Small intestine (tissue), 7 donors: ENCODE measurements around the gene SYNGR2. TPM values are rescaled to one million over a fixed set of nuclear protein-coding genes. Genes with fewer than 3 reads are reported as not detected.

ENCODE experiments used
- DNase-seq, 2 donors: peaks; one replicate each; pipeline versions ENCODE4 v3.0.0 to v3.0.0-alpha.2; 2013
- FAIRE-seq: peaks from 2 replicates; lab custom pipeline; 2012; peaks lifted over from hg19 to GRCh38; lab: Jason Lieb, UNC
- H3K27ac ChIP-seq, 3 donors: one replicate each; pipeline ENCODE4 v1.5.1; 2013; ENCODE audit warnings: low read length in 2 of 3, mild to moderate bottlenecking in 2 of 3, control low read depth in 1 of 3, inconsistent platforms in 1 of 3, low read depth in 1 of 3, moderate library complexity in 1 of 3
- H3K27me3 ChIP-seq, 3 donors: one replicate each; pipeline ENCODE4 v1.6.1; 2013; ENCODE audit warnings: low read length in 3 of 3, inconsistent platforms in 1 of 3; ENCODE audit not compliant: control insufficient read depth in 3 of 3, insufficient read depth in 3 of 3
- H3K36me3 ChIP-seq, 3 donors: one replicate each; pipeline ENCODE4 v1.6.1; 2013; ENCODE audit warnings: low read length in 3 of 3, inconsistent platforms in 1 of 3, low read depth in 1 of 3, mild to moderate bottlenecking in 1 of 3, moderate library complexity in 1 of 3; ENCODE audit not compliant: control insufficient read depth in 3 of 3, insufficient read depth in 2 of 3
- H3K4me1 ChIP-seq, 3 donors: one replicate each; pipeline ENCODE4 v1.6.1; 2013; ENCODE audit warnings: low read length in 2 of 3, inconsistent platforms in 1 of 3, low read depth in 1 of 3, mild to moderate bottlenecking in 1 of 3, moderate library complexity in 1 of 3; ENCODE audit not compliant: control insufficient read depth in 3 of 3, insufficient read depth in 2 of 3
- H3K4me3 ChIP-seq, 3 donors: one replicate each; pipeline ENCODE4 v1.5.1; 2013; ENCODE audit warnings: low read length in 3 of 3, control low read depth in 1 of 3, inconsistent platforms in 1 of 3, low read depth in 1 of 3, mild to moderate bottlenecking in 1 of 3, moderate library complexity in 1 of 3
- H3K9me3 ChIP-seq, 2 donors: one replicate each; pipeline ENCODE4 v1.6.1; 2013; ENCODE audit warnings: low read depth in 1 of 2, low read length in 1 of 2; ENCODE audit not compliant: control insufficient read depth in 2 of 2, insufficient read depth in 1 of 2
- WGBS, 3 donors: extraction: QIAGEN DNeasy Blood & Tissue Kit; methylation state at CpG; one replicate each; pipeline ENCODE4 v1.1.7; 2013; 5-methylcytosine and 5-hydroxymethylcytosine counted together
- polyA plus RNA-seq, 4 donors: library from polyadenylated mRNA; stranded (reverse) in 3 of 4; unstranded in 1 of 4; fragments of 200-250 nt in 3 of 4; fragments of 120-200 nt in 1 of 4; gene quantifications; one replicate each; pipeline versions ENCODE4 v1.2.1 to v1.2.3, GENCODE V29; 2013
- donor health status: healthy with polysubstance abuse.
- donor health status: control.
- donor health status: control.
- donor health status: Bipolar disorder and iron deficiency.
- donor health status: healthy.

SYNGR2 gene
- polyA plus RNA-seq, 4 donors: 46.5 to 187 (median 120) TPM

GRCh38 chr17:78202666-78203065 is 34.3 kb downstream of the SYNGR2 start:
- Histone ChIP-seq H3K4me3 (no peak overlapping the region), H3K9me3 (peaks cover 0 to 3% of the 10 kb centered on the region in 2 donors), H3K27ac (no peak overlapping the region), H3K4me1 (peaks cover 0 to 4% (median 0%) of the 10 kb centered on the region in 3 donors), H3K27me3 (no peaks in the 10 kb centered on the region), H3K36me3 (peaks cover 0 to 60% (median 3%) of the 10 kb centered on the region in 3 donors)
- DNase-seq (no peak), FAIRE-seq (no peak)
- WGBS, 3 donors: 86 to 98% (median 89%) methylated on average over 8 of the region's 8 CpGs

DNA sequence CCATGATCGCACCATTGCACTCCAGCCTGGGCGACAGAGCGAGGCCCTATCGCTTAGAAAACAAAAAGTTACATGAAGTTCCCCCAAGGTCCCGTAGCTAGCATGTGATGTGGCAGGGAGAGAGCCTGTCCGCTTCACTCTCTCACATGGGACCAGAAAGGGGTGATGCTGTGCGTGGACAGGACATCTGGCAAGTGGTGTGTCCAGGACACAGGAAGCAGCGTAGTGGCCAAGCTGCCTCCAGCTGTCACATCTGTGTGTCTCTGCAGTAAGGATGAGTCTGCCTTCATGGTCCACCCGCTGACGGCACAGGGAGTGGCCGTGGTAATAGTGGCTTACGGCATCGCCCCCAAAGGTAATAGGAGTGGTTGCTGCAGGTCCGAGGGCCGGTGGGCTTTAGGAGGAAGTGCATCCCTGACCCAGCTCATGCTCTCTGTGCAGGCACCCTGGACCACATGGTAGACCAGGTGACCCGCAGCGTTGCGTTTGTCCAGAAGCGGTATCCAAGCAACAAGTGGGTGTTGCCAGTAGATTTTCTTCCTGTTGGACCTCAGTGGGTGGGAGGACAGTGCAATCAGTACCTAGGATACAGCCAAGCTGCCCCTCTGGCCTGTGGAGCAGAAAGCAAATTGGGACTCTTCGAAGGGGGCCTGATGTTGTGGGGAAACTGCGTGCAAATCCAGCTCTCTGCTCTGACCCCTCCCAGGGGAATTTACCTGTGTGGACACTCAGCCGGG is 36.2 kb downstream of the SYNGR2 start:
- peaks cover 0 to 59% (median 3%) of the 10 kb centered on the region in 3 donors for H3K36me3 ChIP-seq
- no peaks in the 10 kb centered on the region for H3K27me3 ChIP-seq
- peaks cover 0 to under 1% of the 10 kb centered on the region in 2 donors for H3K9me3 ChIP-seq
- FAIRE-seq (no peak), DNase-seq (no peak)
- WGBS, 3 donors: 84 to 90% (median 90%) methylated on average over 22 of the region's 22 CpGs
- no peak overlapping the region for H3K4me3 ChIP-seq
- H3K4me1 ChIP-seq: peaks cover 0 to 1% (median 0%) of the 10 kb centered on the region in 3 donors
- H3K27ac ChIP-seq: no peak overlapping the region

DNA sequence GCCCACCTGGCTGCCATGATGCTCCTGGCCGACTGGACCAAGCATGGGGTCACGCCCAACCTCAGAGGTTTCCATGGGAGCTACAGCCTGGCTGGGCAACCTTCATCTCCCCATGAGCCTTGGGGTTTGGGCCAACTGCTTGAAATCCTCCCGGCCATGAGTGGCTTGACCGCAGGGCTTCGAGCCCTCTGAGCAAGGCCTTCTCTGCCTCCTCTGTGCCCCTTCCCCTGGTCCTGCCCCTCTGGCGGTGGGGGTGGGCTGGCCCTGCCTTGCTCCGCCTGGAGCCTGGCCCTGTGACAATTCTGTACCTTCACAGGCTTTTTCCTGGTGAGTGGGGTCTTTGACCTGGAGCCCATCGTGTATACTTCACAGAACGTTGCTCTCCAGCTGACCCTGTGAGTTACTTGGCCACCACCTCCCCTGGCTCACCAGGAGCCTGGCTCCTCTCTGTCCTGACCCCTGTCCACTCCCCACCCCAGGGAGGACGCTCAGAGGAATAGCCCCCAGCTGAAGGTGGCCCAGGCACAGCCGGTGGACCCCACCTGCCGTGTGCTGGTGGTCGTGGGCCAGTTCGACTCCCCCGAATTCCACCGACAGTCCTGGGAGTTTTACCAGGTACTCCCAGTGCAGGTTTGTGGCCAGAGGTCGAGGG is 36.9 kb downstream of the SYNGR2 start:
- DNase-seq: no peak
- no peak for FAIRE-seq
- Histone ChIP-seq H3K4me3 (no peak overlapping the region), H3K36me3 (peaks cover 0 to 56% (median 3%) of the 10 kb centered on the region in 3 donors), H3K9me3 (no peaks in the 10 kb centered on the region), H3K4me1 (no peaks in the 10 kb centered on the region), H3K27ac (no peak overlapping the region), H3K27me3 (no peaks in the 10 kb centered on the region)
- WGBS, 3 donors: 88 to 89% (median 88%) methylated on average over 17 of the region's 17 CpGs

DNA sequence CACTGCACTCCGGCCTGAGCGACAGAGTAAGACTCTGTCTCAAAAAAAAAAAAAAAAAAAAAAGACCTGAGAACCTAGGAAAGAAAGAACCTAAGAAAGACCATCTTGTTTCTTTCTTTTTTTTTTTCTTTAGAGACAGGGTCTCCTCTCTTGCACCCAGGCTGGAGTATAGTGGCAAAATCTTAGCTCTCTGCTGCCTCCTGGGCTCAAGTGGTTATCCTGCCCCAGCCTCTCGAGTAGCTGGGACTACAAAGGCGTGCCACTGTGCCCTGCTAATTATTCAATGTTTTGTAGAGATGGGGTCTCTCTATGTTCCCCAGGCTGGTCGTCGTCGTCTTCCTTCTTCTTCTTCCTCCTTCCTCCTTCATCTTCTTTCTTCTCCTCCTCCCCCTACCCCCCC is 37.9 kb downstream of the SYNGR2 start:
- DNase-seq (no peak), FAIRE-seq (no peak)
- H3K4me1 ChIP-seq: no peaks in the 10 kb centered on the region
- H3K9me3 ChIP-seq: no peaks in the 10 kb centered on the region
- no peak overlapping the region for H3K27ac ChIP-seq
- peaks cover 0 to 50% (median 3%) of the 10 kb centered on the region in 3 donors for H3K36me3 ChIP-seq
- 80 to 84% (median 81%) methylated on average over 7 of the region's 7 CpGs for WGBS, 3 donors
- no peaks in the 10 kb centered on the region for H3K27me3 ChIP-seq
- no peak overlapping the region for H3K4me3 ChIP-seq

- H3K27me3 ChIP-seq: no peaks in the 10 kb centered on the region
- DNase-seq: no peak
- no peak for FAIRE-seq
- no peak overlapping the region for H3K27ac ChIP-seq
- no peaks in the 10 kb centered on the region for H3K4me1 ChIP-seq
- peaks cover 0 to 38% (median 3%) of the 10 kb centered on the region in 3 donors for H3K36me3 ChIP-seq
- H3K4me3 ChIP-seq: no peak overlapping the region
- 63 to 79% (median 65%) methylated on average over 3 of the region's 3 CpGs for WGBS, 3 donors
- no peaks in the 10 kb centered on the region for H3K9me3 ChIP-seq
Measured at GRCh38 chr17:78208486-78208885, 40.1 kb downstream of the SYNGR2 start.

GRCh38 chr17:78210111-78210510 is 41.7 kb downstream of the SYNGR2 start:
- Histone ChIP-seq H3K36me3 (peaks cover 0 to 24% (median 3%) of the 10 kb centered on the region in 3 donors), H3K27me3 (no peaks in the 10 kb centered on the region), H3K4me1 (peaks cover 0 to 8% (median 0%) of the 10 kb centered on the region in 3 donors), H3K9me3 (no peaks in the 10 kb centered on the region), H3K27ac (no peak overlapping the region), H3K4me3 (no peak overlapping the region)
- FAIRE-seq: no peak
- DNase-seq: no peak
- WGBS, 3 donors: 78 to 89% (median 83%) methylated on average over 10 of the region's 10 CpGs

- 31 to 66% (median 46%) methylated on average over 11 of the region's 11 CpGs for WGBS, 3 donors
- no peak overlapping the region for H3K4me3 ChIP-seq
- no peak overlapping the region for H3K27ac ChIP-seq
- H3K4me1 ChIP-seq: peaks cover 0 to 8% (median 0%) of the 10 kb centered on the region in 3 donors
- H3K36me3 ChIP-seq: peaks cover 0 to 16% (median 0%) of the 10 kb centered on the region in 3 donors
- DNase-seq (no peak), FAIRE-seq (no peak)
- H3K9me3 ChIP-seq: no peaks in the 10 kb centered on the region
- H3K27me3 ChIP-seq: no peaks in the 10 kb centered on the region
Measured at GRCh38 chr17:78211032-78211431, 42.7 kb downstream of the SYNGR2 start.

DNA sequence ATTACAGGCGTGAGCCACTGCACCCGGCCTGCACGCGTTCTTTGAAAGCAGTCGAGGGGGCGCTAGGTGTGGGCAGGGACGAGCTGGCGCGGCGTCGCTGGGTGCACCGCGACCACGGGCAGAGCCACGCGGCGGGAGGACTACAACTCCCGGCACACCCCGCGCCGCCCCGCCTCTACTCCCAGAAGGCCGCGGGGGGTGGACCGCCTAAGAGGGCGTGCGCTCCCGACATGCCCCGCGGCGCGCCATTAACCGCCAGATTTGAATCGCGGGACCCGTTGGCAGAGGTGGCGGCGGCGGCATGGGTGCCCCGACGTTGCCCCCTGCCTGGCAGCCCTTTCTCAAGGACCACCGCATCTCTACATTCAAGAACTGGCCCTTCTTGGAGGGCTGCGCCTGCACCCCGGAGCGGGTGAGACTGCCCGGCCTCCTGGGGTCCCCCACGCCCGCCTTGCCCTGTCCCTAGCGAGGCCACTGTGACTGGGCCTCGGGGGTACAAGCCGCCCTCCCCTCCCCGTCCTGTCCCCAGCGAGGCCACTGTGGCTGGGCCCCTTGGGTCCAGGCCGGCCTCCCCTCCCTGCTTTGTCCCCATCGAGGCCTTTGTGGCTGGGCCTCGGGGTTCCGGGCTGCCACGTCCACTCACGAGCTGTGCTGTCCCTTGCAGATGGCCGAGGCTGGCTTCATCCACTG is 45.8 kb downstream of the SYNGR2 start, which contains the start of gene BIRC5:
BIRC5 (plus strand) TSS at position 238 of the 690 bp plus-strand sequence; CDS start at position 302, 64 bp downstream.
- H3K4me1 ChIP-seq: peaks cover 0 to 8% (median 0%) of the 10 kb centered on the region in 3 donors
- H3K36me3 ChIP-seq: peaks cover 0 to 3% (median 0%) of the 10 kb centered on the region in 3 donors
- 0 to 1% (median 1%) methylated on average over 34 to 60 of the region's 60 CpGs for WGBS, 3 donors
- H3K27ac ChIP-seq: no peak within 1 kb of the TSS
- DNase-seq: peak; percentile 85 to 86
- FAIRE-seq: no peak
- H3K9me3 ChIP-seq: no peaks in the 10 kb centered on the region
- H3K27me3 ChIP-seq: no peaks in the 10 kb centered on the region
- H3K4me3 ChIP-seq: peak within 1 kb of the TSS; percentile 47 to 73 (median 68)
